ENCODE measurements around the gene TERT.

The TERT gene

DNA sequence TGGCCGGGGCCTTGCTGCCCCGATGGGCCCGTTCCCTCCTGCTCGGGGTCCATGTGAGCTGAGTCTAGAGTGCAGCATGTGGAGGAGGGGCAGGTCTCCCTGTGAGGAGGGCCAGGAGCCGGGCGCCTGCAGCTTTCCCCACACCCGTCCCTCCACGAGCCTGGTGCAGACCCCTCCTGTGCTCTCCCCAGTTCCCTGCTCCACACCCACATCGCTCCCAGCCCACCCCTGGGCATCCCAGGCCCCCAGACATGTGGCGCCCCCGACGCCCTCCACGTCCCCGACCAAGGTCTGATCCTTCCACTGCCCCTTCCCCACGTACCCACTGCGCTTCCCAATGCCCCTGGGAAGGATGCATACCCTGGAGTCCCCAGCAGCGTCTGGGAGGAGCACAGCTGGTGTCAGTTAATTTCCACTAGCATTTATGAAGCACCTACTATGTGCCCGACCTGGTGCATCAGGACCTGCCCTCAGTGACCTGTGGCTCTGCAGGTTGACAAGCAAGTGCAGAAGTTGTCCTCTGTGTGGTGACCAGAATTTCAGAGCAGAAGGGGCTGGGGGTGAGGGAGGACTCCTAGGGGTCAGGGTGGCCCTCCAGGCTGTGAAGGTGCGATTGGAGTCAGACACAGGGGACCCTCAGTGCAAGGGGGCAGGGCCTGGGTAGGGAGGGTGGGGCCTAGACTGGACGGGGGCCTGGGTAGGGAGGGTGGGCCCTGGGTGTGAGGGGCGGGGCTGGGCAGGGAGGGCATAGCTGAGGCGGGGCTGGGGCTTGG lies 80.5 kb downstream of the TERT start:
- POLR2A ChIA-PET: no interaction called here
- CTCF ChIA-PET: no interaction called here
- TF ChIP-seq, protein P1, sequence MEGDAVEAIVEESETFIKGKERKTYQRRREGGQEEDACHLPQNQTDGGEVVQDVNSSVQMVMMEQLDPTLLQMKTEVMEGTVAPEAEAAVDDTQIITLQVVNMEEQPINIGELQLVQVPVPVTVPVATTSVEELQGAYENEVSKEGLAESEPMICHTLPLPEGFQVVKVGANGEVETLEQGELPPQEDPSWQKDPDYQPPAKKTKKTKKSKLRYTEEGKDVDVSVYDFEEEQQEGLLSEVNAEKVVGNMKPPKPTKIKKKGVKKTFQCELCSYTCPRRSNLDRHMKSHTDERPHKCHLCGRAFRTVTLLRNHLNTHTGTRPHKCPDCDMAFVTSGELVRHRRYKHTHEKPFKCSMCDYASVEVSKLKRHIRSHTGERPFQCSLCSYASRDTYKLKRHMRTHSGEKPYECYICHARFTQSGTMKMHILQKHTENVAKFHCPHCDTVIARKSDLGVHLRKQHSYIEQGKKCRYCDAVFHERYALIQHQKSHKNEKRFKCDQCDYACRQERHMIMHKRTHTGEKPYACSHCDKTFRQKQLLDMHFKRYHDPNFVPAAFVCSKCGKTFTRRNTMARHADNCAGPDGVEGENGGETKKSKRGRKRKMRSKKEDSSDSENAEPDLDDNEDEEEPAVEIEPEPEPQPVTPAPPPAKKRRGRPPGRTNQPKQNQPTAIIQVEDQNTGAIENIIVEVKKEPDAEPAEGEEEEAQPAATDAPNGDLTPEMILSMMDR (IDR thresholded peaks at IDR 0.05; ENCODE audit: control extremely low read depth, extremely low read depth, low read depth, missing control alignments): no peak
- DNase-seq (ENCODE audit: extremely low spot score): no peak

DNA sequence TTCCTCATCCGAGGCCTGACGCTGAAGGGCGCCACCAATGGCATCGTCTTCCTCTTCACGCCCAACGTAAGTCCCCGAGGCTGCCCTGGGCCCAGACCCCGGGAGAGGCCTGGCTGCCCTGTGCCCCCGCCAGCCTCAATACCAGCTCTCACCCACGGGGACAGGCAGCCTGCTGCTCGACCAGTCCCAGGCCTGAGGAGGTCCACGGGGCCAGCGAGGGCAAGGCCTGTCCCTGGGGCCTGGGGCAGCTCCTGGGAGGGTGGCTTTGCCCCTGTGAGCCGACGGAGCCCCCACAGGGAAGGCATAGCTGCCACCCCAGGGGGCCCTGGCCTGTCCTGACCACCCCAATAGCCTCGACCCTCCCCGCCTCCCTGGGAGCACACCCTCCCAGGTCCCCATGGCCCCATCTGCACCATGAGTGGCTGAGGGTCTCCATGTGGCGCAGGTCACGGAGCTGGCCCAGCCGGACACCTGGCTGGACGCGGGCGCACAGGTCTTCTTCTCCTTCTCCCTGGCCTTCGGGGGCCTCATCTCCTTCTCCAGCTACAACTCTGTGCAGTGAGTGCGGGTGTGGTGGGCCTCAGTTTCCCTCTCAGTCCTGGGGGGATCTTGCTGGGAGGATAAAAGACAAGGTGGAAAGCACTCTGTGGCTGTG lies 81.2 kb downstream of the TERT start:
- TF ChIP-seq, protein P1 (IDR thresholded peaks at IDR 0.05; ENCODE audit: control extremely low read depth, extremely low read depth, low read depth, missing control alignments): no peak
- CTCF ChIA-PET: no interaction called here
- DNase-seq (ENCODE audit: extremely low spot score): no peak
- POLR2A ChIA-PET: no interaction called here

DNA sequence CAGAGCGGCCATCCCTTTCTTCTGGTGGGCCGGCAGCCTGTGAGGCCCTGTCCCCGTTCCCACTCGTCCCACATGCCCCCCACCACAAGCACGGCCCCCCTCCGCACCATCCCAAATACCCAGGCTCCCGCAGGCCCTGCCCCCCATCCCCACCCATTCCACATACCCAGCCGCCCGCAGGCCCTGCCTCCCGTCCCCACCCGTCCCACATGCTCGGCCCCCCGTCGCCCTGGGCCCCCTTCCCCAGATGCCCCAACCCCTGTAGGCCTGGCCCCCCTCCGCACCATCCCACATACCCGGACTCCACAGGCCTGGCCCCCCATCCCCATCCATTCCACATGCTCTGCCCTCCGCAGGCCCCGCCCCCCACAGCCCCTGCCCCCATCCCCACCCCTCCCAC lies 82.0 kb downstream of the TERT start:
- ChIA-PET CTCF (no interaction called here), POLR2A (no interaction called here)
- no peak for DNase-seq (ENCODE audit: extremely low spot score)
- TF ChIP-seq, protein P1 (IDR thresholded peaks at IDR 0.05; ENCODE audit: control extremely low read depth, extremely low read depth, low read depth, missing control alignments): no peak

DNA sequence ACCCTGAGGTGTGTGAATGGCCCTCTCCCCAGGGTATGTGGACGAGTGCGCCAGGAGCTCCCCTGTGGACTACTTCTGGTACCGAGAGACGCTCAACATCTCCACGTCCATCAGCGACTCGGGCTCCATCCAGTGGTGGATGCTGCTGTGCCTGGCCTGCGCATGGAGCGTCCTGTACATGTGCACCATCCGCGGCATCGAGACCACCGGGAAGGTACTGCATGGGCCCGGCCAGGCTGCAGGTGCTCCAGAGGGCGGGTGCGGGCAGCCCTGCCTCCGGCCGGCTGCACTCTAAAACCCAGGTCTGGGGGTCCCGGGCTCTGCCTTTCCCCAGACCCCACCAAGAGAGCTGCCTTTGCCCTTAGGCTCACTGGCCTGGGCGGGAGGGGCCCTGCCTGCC lies 82.6 kb downstream of the TERT start:
- CTCF ChIA-PET: no interaction called here
- POLR2A ChIA-PET: no interaction called here
- TF ChIP-seq, protein P1 (IDR thresholded peaks at IDR 0.05; ENCODE audit: control extremely low read depth, extremely low read depth, low read depth, missing control alignments): no peak
- DNase-seq (ENCODE audit: extremely low spot score): no peak

DNA sequence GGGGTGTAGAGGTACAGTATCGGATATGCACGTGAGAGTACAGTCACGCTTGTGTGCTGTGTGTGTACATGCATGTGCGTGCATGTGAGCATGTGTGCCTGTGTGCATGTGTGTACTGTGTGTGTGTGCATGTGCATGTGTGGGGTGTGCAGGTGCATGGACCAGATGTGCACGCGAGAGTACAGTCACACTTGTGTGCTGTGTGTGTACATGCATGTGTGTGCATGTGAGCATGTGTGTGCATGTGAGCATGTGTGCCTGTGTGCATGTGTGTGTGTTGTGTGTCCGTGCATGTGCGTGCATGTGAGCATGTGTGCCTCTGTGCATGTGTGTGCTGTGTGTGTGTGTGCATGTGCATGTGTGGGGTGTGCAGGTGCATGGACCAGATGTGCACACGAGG lies 83.2 kb downstream of the TERT start:
- TF ChIP-seq, protein P1 (IDR thresholded peaks at IDR 0.05; ENCODE audit: control extremely low read depth, extremely low read depth, low read depth, missing control alignments): no peak
- CTCF ChIA-PET: no interaction called here
- DNase-seq (ENCODE audit: extremely low spot score): no peak
- POLR2A ChIA-PET: no interaction called here

DNA sequence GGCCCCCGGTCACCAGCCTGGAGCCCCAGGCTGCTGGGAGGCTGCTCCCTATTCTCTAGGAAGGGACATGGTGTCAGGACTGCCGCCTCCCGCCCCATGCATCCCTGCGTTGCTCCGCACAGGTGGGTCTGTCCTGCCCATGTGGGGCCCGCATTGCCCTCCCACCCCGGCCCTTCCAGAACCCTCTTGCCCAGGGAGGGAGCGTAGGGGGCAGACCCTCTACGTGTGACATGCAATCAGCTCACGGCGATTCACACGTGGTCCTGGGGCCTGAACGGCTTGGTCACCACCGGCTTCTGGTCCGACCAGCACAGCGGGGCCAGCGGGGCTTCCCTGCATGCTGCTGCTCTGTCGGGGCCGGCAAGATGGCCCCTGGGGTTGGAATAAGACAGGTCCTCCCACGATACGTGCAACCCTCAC lies 84.0 kb downstream of the TERT start:
- TF ChIP-seq, protein P1 (IDR thresholded peaks at IDR 0.05; ENCODE audit: control extremely low read depth, extremely low read depth, low read depth, missing control alignments): no peak
- POLR2A ChIA-PET: no interaction called here
- CTCF ChIA-PET: no interaction called here
- DNase-seq (ENCODE audit: extremely low spot score): no peak

Data from GM10248 (cell line).